Medulla oblongata (tissue), 1 donor: ENCODE data around the gene HDGFL2.
"Not testable (repeated sequence)": the region's sequence is repeated elsewhere in the genome, so short reads cannot be mapped to it uniquely, and the experiment has no call there.

Experiments used
- DNase-seq: peaks from one replicate; pipeline ENCODE4 v3.0.0-alpha.2; 2015; ENCODE audit errors: extremely low spot score

The HDGFL2 gene

GRCh38 chr19:4533334-4533733 lies 61.2 kb downstream of the HDGFL2 start:
- DNase-seq: no peak

GRCh38 chr19:4533835-4534424 lies 61.8 kb downstream of the HDGFL2 start:
- DNase-seq: no peak

DNA sequence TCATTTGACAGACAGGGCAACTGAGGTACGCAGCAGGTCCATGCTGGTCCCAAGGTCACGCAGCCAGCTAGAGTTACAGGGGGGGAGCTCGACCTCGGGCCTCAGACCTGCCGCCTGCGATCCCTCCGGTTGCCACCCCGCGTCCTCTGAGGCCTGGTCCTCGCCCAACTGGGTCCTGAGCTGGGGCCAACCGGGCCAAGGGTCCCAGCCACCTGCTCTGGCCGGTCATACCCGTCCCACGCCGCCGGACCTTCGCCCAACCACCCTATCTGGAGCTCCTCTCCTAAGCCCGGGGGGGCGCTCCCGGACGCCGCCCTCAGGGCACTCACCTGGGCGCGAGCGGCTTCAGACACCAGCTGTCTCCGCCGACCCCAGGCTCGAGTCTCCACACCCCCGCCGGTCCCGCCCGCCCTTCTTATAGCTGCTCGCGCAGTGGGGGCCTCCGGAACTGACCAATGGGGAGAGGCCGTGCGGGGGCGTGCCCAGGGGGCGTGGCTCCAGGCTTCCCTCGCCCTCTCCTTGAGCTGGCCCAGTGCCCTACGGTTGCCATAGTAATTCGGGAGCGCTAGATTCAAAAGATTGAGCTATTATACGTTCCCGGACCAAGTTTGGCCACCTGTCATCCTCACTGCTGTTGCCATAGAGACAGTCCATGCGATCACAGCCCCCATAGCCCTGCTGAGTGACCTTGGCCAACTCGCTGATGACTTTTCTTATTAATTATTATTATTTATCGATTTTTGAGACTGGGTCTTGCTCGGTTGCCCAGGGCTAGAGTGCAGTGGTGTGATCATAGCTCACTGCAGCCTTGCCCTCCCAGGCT lies 63.0 kb downstream of the HDGFL2 start, which contains the start of gene PLIN5:
Gene PLIN5 (minus strand): TSS at position 389 of the 823 bp plus-strand sequence. CDS start 1,150 bp downstream, outside the sequence.
- DNase-seq: peak; percentile 33

DNA sequence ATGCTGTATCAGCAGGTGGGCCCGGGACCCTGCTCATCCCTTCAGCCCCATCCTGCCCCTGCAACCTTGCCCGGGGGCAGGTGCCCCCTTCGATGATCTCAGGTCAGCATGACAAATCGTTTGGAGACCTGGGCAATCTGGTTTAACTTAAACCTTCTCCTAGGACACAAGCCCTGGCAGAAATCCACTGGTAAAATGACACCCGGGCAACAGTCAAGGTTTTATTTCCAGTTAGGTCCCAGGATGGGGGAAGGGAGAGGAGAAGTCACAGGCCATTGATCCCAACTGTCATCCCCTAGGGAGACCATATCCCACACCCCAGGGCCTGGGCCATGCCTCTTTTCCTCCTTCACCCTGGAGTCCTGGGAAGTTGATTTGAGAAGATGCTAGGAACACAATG lies 64.7 kb downstream of the HDGFL2 start:
- no peak for DNase-seq

GRCh38 chr19:4537953-4538600 lies 66.0 kb downstream of the HDGFL2 start:
- DNase-seq: no peak

GRCh38 chr19:4538601-4538954 lies 66.5 kb downstream of the HDGFL2 start:
- DNase-seq: no peak

DNA sequence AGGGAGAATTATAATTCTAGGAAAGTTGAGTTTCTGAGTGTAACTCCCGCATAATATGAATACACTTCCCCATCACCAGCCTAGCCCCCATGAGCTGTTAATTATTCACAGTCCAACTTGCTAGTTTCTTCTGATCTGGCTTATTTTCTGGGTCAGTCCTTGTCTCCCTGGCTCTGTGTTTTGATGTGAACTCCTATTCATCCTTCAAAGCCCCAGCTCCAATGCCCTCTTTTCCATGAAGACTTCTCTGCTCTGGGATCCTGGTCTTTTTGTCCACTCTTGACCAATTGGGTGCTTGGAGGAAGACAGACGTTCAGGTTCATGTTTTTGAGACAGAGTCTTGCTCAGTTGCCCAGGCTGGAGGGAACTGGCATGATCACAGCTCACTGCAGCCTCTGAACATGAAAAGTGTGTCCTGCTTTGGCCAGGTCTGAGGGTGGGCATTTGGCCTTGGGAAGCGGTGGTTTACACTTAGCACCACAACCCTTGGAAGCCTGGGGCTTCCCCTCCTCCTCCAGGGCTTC lies 67.1 kb downstream of the HDGFL2 start:
- no peak for DNase-seq

DNA sequence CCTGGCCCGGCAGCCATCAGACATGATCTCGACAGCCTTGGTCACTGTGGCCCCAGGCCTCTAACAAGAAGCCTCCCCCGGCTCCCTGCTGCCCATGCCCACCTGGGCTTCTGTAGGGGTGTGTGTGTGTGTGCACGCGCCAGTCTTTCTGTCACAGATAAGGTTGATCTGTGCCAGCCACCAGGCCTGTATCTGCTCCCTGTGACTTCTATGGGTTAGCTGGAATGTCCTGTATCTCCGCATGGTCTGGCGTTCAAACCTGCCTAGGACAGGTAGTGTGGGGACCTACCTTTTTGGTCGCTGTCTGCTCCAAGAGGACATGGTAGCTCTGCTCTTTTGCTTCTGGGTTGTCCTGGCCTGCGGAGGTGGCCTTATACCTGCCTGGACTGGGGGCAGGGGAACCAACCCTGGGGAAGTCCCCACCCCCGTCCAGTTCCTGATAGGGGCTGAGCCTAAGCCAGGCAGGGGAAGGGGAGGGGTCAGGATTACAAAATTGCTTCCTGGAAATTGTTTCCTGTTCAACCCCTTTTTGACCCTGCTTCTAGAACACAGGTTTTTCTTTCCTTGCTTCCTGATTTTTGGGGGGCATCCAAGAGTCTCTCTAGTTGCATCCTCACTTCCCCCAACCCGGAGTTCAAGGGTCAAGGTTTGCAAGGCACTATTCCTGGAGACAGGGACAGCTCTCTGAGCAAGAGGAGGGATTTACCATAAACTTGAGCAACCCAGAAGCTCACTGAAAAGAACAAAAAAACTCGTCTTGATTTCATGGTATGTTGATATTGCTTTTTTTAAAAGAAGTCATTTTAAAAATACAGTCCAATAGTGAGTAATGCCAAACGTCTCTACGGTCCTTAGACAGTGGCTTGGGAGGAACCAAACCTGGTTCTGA lies 67.8 kb downstream of the HDGFL2 start, which contains the start of gene LRG1:
Gene LRG1 (minus strand): TSS at position 344 of the 889 bp plus-strand sequence. CDS start 23 bp downstream, at position 321.
- DNase-seq: peak; percentile 45

GRCh38 chr19:4541114-4541805 lies 69.2 kb downstream of the HDGFL2 start:
- no peak for DNase-seq

DNA sequence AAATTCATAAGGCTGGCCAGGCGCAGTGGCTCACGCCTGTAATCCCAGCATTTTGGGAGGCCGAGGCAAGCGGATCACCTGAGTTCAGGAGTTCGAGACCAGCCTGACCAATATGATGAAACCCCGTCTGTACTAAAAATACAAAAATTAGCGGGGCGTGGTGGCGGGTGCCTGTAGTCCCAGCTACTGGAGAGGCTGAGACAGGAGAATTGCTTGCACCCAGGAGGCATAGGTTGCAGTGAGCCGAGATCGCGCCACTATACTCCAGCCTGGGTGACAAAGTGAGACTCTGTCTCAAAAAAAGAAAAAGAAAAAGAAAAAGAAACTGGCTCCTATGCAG lies 69.7 kb downstream of the HDGFL2 start:
- not testable (repeated sequence) for DNase-seq

DNA sequence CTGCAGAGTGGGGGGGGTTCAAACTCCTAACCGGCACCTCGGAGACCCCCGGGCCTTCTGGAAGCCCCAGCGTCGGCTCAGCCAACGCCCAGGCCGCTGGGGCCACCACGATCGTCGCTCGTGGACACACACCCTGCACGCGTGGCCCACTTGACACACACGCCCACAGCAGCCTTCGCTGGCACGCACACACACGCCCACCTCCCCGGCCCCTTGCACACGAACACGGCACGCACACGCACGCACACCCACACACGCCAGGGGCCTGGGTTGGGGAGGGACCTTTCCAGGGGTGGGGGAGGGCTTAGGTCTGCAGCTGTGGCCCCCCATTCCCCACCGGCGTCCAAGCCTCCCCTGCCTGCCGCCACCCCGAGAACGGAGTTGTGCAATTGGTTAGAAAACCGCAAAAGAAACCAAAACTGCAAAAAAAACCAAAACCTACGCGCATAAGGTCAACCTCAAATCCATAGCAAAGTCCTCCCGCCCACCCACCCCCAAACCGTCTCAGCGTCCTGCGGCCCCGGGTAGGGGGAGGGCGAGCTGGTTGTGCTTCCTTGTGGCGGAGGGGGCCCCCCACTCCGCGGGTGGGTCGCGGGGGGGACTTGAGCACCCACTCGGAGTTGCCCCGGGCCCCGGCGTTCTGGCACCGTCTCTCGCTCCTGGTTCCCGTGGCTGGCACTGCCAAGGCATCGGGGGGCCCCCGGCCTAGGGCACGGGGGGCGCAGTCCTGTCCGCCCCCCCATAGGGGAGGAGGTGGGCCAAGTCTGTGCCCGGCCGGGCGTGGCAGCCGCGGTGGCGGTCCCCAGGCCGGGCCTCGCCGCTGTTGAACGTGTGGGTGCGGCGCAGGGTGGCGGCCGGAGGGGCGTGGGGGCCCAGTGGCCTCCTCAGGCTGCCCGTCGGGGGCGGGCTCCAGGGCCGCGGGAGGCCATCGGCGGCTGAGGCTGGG lies 71.1 kb downstream of the HDGFL2 start:
- no peak for DNase-seq

- DNase-seq: no peak
Measured at GRCh38 chr19:4543842-4544647, 71.9 kb downstream of the HDGFL2 start.

GRCh38 chr19:4547303-4548237 lies 75.5 kb downstream of the HDGFL2 start:
- no peak for DNase-seq

GRCh38 chr19:4548238-4548584 lies 76.1 kb downstream of the HDGFL2 start:
- DNase-seq: no peak

- DNase-seq: no peak
Measured at GRCh38 chr19:4550018-4550417, 77.9 kb downstream of the HDGFL2 start.

DNA sequence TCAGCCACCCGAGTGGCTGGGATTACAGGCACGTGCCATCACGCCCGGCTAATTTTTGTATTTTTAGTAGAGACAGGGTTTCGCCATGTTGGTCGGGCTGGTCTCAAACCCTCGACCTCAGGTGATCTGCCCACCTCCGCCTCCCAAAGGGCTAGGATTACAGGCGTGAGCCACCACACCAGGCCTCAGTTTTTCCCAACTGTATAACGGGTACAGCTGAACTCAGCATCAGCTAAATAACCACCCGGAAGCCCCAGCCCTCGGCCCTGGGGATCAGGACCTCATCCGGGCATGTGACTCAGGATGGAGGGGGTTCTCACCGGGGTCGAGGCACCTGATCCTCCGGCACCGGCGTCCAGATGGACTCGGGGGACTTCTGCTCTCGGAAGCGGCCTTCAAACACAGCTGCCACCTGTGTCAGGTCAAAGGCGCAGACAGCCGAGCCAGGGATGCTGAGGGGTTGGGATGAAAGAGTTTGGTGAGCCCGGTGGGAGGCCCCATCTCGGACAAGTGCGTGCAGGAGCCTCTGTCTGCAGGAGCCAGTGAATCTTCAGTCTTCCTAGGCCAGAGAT lies 78.5 kb downstream of the HDGFL2 start:
- DNase-seq: no peak
